Ishikawa (cell line): ENCODE results near the gene KRT38.

ENCODE experiments used
- CEBPB ChIP-seq: IDR thresholded peaks from 2 replicates; pipeline ENCODE4 v1.6.1; 2012
- EGR1 ChIP-seq: IDR thresholded peaks from 2 replicates; pipeline ENCODE4 v1.6.1; 2012
- EP300 ChIP-seq: IDR thresholded peaks from 2 replicates; pipeline ENCODE4 v1.6.1; 2012; ENCODE audit warnings: borderline replicate concordance
- FOXM1 ChIP-seq: IDR thresholded peaks from 2 replicates; pipeline ENCODE4 v1.6.1; 2012; ENCODE audit warnings: low read depth, borderline replicate concordance
- MAX ChIP-seq: IDR thresholded peaks from 2 replicates; pipeline ENCODE4 v1.6.1; 2012
- RAD21 ChIP-seq: IDR thresholded peaks from 2 replicates; pipeline ENCODE4 v1.6.1; 2012; ENCODE audit warnings: low read depth
- REST ChIP-seq: IDR thresholded peaks from 2 replicates; pipeline ENCODE4 v1.6.1; 2012; ENCODE audit warnings: low read depth, mild to moderate bottlenecking
- TAF1 ChIP-seq: IDR thresholded peaks from 2 replicates; pipeline ENCODE4 v1.6.1; 2012; ENCODE audit warnings: low read depth, mild to moderate bottlenecking
- TEAD4 ChIP-seq: IDR thresholded peaks from 2 replicates; pipeline ENCODE4 v1.6.1; 2012
- YY1 ChIP-seq: IDR thresholded peaks from 2 replicates; pipeline ENCODE4 v1.6.1; 2012; ENCODE audit warnings: low read depth
- ZBTB7A ChIP-seq: IDR thresholded peaks from 2 replicates; pipeline ENCODE4 v1.6.1; 2012; ENCODE audit warnings: low read depth
- TF ChIP-seq, protein P1 (sequence below): IDR thresholded peaks from 2 replicates; pipeline ENCODE4 v1.6.1; 2012

DNA sequence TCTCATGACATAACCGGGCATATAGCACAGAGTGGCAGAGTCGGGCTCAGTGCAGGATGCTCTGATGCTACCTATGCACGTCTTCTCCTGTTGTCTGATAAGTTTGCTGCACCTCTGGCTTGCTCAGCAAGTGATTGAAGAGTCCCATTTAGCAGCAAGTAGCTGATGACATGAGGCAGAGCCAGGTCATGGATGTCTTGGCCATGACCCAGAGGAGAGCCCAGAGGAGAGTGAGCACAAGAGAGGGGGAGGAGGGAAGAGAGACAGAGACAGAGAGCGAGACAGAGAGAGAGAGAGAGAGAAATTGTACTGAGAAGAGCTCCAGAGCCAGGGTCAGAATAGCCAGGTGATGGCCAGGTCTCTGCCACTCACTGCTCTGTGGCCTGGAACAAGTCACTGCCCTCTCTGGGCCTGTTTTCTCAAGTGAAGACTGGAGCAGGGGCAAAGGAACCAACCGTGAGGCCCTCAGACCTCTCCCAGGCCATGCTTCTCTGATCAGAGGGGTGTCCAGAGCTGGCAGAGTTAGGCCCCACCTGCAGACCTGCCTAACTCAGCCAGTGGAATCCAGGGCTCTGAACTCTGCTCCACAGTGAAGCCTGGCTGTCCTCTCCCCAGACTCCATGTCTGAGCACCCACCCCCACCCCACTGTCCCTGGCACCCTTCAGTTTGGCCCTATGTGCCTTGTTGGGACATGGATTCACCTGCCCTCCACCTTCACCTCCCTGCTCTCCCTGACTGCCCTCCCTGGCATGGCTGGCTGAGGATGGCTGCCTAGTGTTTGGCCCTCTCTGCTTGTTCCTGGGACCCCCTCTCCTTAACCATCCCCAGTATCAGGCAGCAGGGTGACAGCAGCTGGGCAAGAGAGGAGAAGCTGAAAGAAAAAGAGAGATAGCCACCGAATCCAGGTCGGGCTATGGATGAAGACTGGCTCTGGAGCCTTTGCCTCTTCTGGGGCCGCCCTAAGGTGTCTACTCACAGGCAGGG, 44.4 kb upstream of the KRT38 start:
- TF ChIP-seq YY1 (no peak), TAF1 (no peak), CEBPB (no peak), REST (no peak), RAD21 (no peak), FOXM1 (no peak), ZBTB7A (no peak), TEAD4 (no peak), MAX (no peak), EP300 (no peak), EGR1 (no peak)
- TF ChIP-seq, protein P1, sequence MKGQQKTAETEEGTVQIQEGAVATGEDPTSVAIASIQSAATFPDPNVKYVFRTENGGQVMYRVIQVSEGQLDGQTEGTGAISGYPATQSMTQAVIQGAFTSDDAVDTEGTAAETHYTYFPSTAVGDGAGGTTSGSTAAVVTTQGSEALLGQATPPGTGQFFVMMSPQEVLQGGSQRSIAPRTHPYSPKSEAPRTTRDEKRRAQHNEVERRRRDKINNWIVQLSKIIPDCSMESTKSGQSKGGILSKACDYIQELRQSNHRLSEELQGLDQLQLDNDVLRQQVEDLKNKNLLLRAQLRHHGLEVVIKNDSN, result no peak
